M059J (cell line): Measurements from ENCODE around the gene UGT2A3. TPM values are rescaled to one million over a fixed set of nuclear protein-coding genes. Genes with fewer than 3 reads are reported as not detected.

ENCODE experiments used
- DNase-seq: peaks from one replicate; pipeline ENCODE4 v3.0.0-alpha.2; 2012; ENCODE audit warnings: low read depth
- total RNA-seq: library from RNA; depleted of rRNA; stranded (reverse); fragments of >200 nt; shearing (Covaris generic); gene quantifications from 2 replicates; pipeline ENCODE4 v1.2.3, GENCODE V29; 2014; rRNA removed

UGT2A3 gene
- total RNA-seq, 1 experiment from 2014 or later, result not detected

- no peak for DNase-seq
Observed at GRCh38 chr4:68912807-68913206, 38.8 kb downstream of the UGT2A3 start.

GRCh38 chr4:68909385-68909784 is 42.2 kb downstream of the UGT2A3 start:
- DNase-seq, result no peak

GRCh38 chr4:68907788-68908700 is 43.6 kb downstream of the UGT2A3 start:
- DNase-seq, result no peak

- no peak for DNase-seq
Observed at GRCh38 chr4:68907245-68907644, 44.4 kb downstream of the UGT2A3 start.

GRCh38 chr4:68906780-68907137 is 44.8 kb downstream of the UGT2A3 start:
- no peak for DNase-seq

- no peak for DNase-seq
Observed at GRCh38 chr4:68905939-68906779, 45.4 kb downstream of the UGT2A3 start.

GRCh38 chr4:68905598-68905938 is 46.0 kb downstream of the UGT2A3 start:
- no peak for DNase-seq

- no peak for DNase-seq
Observed at GRCh38 chr4:68904786-68905185, 46.8 kb downstream of the UGT2A3 start.

GRCh38 chr4:68896749-68897148 is 54.9 kb downstream of the UGT2A3 start:
- DNase-seq, result no peak

- peak; percentile 33 for DNase-seq
Observed at GRCh38 chr4:68895561-68896198, 55.9 kb downstream of the UGT2A3 start.

GRCh38 chr4:68892861-68893260 is 58.7 kb downstream of the UGT2A3 start:
- no peak for DNase-seq

GRCh38 chr4:68891678-68892077 is 59.9 kb downstream of the UGT2A3 start:
- DNase-seq, result no peak

- DNase-seq, result no peak
Observed at GRCh38 chr4:68885545-68885944, 66.1 kb downstream of the UGT2A3 start.

- DNase-seq, result no peak
Observed at GRCh38 chr4:68883870-68884269, 67.7 kb downstream of the UGT2A3 start.

Other genes with a start within 250 kb of the UGT2A3 start
- not detected in 2 replicates for gene UGT2B10, start 135.8 kb downstream of the UGT2A3 start, total RNA-seq
- 0.99 and 1.0 TPM in 2 replicates for gene UGT2B7, start 144.7 kb upstream of the UGT2A3 start, total RNA-seq